K562 (cell line): ENCODE data around the gene FGF12. TPM values are rescaled to one million over a fixed set of nuclear protein-coding genes. Genes with fewer than 3 reads are reported as not detected.

Source experiments
- ATAC-seq: fragments of 200-7000 bp; cut with Tn5 transposase; 3 replicates; pipeline ENCODE4 v1.9.1; 2020; ENCODE audit warnings: moderate library complexity
- BruUV-seq: library from RNA; stranded (reverse); fragments of 400-500 nt; replicated peaks from 2 replicates; lab custom pipeline; 2021; lab: Mats Ljungman, UMichigan
- CTCF ChIA-PET: fragments of 300-600 bp; formaldehyde crosslinking; extraction: SDS; loops from one replicate; lab custom pipeline; 2021; ENCODE audit warnings: low intra/inter-chr PET ratio; lab: Yijun Ruan, JAX
- POLR2A ChIA-PET: fragments of 300-600, 350-650 bp; sonication (Branson Sonifier 250); formaldehyde crosslinking; extraction: SDS; loops from one replicate; lab custom pipeline; 2021; ENCODE audit warnings: antibody characterized with exemption, inconsistent platforms; lab: Yijun Ruan, JAX
- DNase-seq, 4 experiments: peaks; one replicate each; pipeline versions ENCODE4 v3.0.0 to v3.0.0-alpha.2; 2011 to 2018; ENCODE audit warnings: low spot score in 3 of 4, mixed read lengths in 3 of 4; ENCODE audit errors: extremely low read depth in 1 of 4
- FAIRE-seq: peaks from 2 replicates; lab custom pipeline; 2011; peaks lifted over from hg19 to GRCh38; lab: Jason Lieb, UNC
- H2AFZ ChIP-seq: 2 replicates; pipeline ENCODE4 v1.6.0; 2011; ENCODE audit warnings: low read depth, low read length, control low read depth, inconsistent platforms
- H3K27ac ChIP-seq: fragments of 200-600 bp; 3 replicates; pipeline ENCODE4 v1.8.0; 2011; ENCODE audit warnings: low read depth, mild to moderate bottlenecking, control low read depth, inconsistent platforms, low read length, moderate library complexity, mixed read lengths; ENCODE audit errors: extremely low read depth
- H3K27me3 ChIP-seq, 2 experiments: fragments of 300-600 bp in 1 of 2; 2 replicates in 1 of 2; 3 replicates in 1 of 2; pipeline versions ENCODE4 v1.6.0 to v1.8.0; 2011; ENCODE audit warnings: inconsistent platforms in 2 of 2, low read length in 2 of 2, mild to moderate bottlenecking in 1 of 2, mixed read lengths in 1 of 2, moderate library complexity in 1 of 2; ENCODE audit not compliant: control insufficient read depth in 2 of 2, insufficient read depth in 2 of 2
- H3K36me3 ChIP-seq: fragments of 300-600 bp; 3 replicates; pipeline ENCODE4 v1.8.0; 2011; ENCODE audit warnings: mild to moderate bottlenecking, low read length, inconsistent platforms; ENCODE audit not compliant: control insufficient read depth, insufficient read depth
- H3K4me1 ChIP-seq, 2 experiments: fragments of 200-600 bp in 1 of 2; replicated peaks in 1 of 2; 2 replicates in 1 of 2; 3 replicates in 1 of 2; pipeline versions ENCODE4 v1.5.1 to v1.8.0; 2011; ENCODE audit warnings: inconsistent platforms in 2 of 2, low read length in 2 of 2, mild to moderate bottlenecking in 1 of 2, mixed read lengths in 1 of 2, moderate library complexity in 1 of 2; ENCODE audit not compliant: control insufficient read depth in 2 of 2, insufficient read depth in 2 of 2
- H3K4me2 ChIP-seq: 2 replicates; pipeline ENCODE4 v1.6.1; 2011; ENCODE audit warnings: low read length, control low read depth, inconsistent platforms, mixed read lengths; ENCODE audit not compliant: insufficient read depth
- H3K4me3 ChIP-seq: fragments of 200-600 bp; sonication (generic), shearing (Covaris generic); 2 replicates; pipeline ENCODE4 v1.5.1; 2016; ENCODE audit warnings: control low read depth, inconsistent platforms
- H3K79me2 ChIP-seq: fragments of 200-600 bp; 3 replicates; pipeline ENCODE4 v1.8.0; 2011; ENCODE audit warnings: low read length, inconsistent platforms; ENCODE audit not compliant: control insufficient read depth, insufficient read depth
- H3K9ac ChIP-seq, 2 experiments: 2 replicates each; pipeline versions ENCODE4 v1.6.0 to v1.6.1; 2011; ENCODE audit warnings: low read depth in 2 of 2, low read length in 2 of 2, control low read depth in 1 of 2, inconsistent platforms in 1 of 2, mild to moderate bottlenecking in 1 of 2, mixed read lengths in 1 of 2; ENCODE audit not compliant: insufficient read depth in 1 of 2
- H3K9me1 ChIP-seq: one replicate; pipeline ENCODE4 v1.6.0; 2011; ENCODE audit warnings: inconsistent platforms, mild to moderate bottlenecking, low read length, moderate library complexity; ENCODE audit not compliant: control insufficient read depth, insufficient read depth
- H3K9me3 ChIP-seq: replicated peaks from 2 replicates; pipeline ENCODE4 v1.5.1; 2011; ENCODE audit warnings: low read depth, low read length, inconsistent platforms; ENCODE audit not compliant: control insufficient read depth, insufficient read depth
- H4K20me1 ChIP-seq: replicated peaks from 2 replicates; pipeline ENCODE4 v1.6.1; 2011; ENCODE audit warnings: low read length, inconsistent platforms, mixed read lengths; ENCODE audit not compliant: control insufficient read depth, insufficient read depth
- BDP1 ChIP-seq: IDR thresholded peaks from 3 replicates; pipeline ENCODE4 v1.6.1; 2011; ENCODE audit not compliant: insufficient read length, insufficient read depth
- GTF2B ChIP-seq: IDR thresholded peaks from 2 replicates; pipeline ENCODE4 v1.6.1; 2011; ENCODE audit not compliant: insufficient read length; ENCODE audit errors: extremely low read depth
- HNRNPK ChIP-seq: fragments of 200-400 bp; formaldehyde crosslinking; IDR thresholded peaks from one replicate; pipeline ENCODE4 v1.6.1; 2018; ENCODE audit warnings: mild to moderate bottlenecking, low read depth, low read length; ENCODE audit not compliant: poor library complexity, severe bottlenecking
- KHSRP ChIP-seq: fragments of 450-650 bp; IDR thresholded peaks from 2 replicates; pipeline ENCODE4 v1.6.1; 2017
- PML ChIP-seq: IDR thresholded peaks from 2 replicates; pipeline ENCODE4 v1.6.1; 2012; ENCODE audit warnings: low read length, inconsistent platforms
- ZNF518B ChIP-seq: fragments of 250-450 bp; sonication (Bioruptor Pico); IDR thresholded peaks from 2 replicates; pipeline ENCODE4 v1.5.0; 2021; ENCODE audit warnings: mild to moderate bottlenecking, moderate library complexity
- WGBS: fragments of 100-300 bp; shearing (Covaris generic); methylation state at CpG from one replicate; pipeline ENCODE4 v1.1.6; 2016; ENCODE audit warnings: low coverage, mixed read lengths; ENCODE audit not compliant: insufficient coverage; ENCODE audit errors: missing lambda C conversion rate; 5-methylcytosine and 5-hydroxymethylcytosine counted together
- in situ Hi-C: fragments of 300-500 bp; cut with MboI; formaldehyde crosslinking; loops from 4 replicates; pipeline ENCODE4 v1.15.0; 2018; ENCODE audit warnings: inconsistent platforms, mixed read lengths
- intact Hi-C: fragments of 100-400 bp; cut with micrococcal nuclease; formaldehyde crosslinking; loops from 2 replicates; pipeline ENCODE4 v1.14.2; 2022
- polyA plus RNA-seq, 8 experiments: library from polyadenylated mRNA; depleted of rRNA in 4 of 8; stranded (reverse) in 5 of 8; unstranded in 3 of 8; fragments of >200 nt; fragmentation: Nextera tagmentation in 2 of 8; fragmentation: Illumina TruSeq in 1 of 8; extraction: Ambion mirVana in 2 of 8; extraction: Trizol in 1 of 8; gene quantifications; 2 replicates each; pipeline versions ENCODE4 v1.2.1 to v1.2.3, GENCODE V29; 2011 to 2014; ENCODE audit warnings: inconsistent platforms in 1 of 8, missing spikeins in 1 of 8
- total RNA-seq, 7 experiments: library from RNA; depleted of rRNA in 6 of 7; stranded (reverse); fragments of >200 nt in 6 of 7; fragmentation: Illumina TruSeq in 2 of 7; extraction: Trizol in 2 of 7; gene quantifications; 2 replicates each; pipeline versions ENCODE4 v1.2.1 to v1.2.3, GENCODE V29; 2011 to 2021; ENCODE audit warnings: low replicate concordance in 1 of 7
- TF ChIP-seq, protein P1 (sequence below): IDR thresholded peaks from 2 replicates; pipeline ENCODE4 v1.6.1; 2014; ENCODE audit warnings: antibody characterized with exemption
- TF ChIP-seq, protein P2 (sequence below): sonication (generic); formaldehyde crosslinking; IDR thresholded peaks from 2 replicates; pipeline ENCODE4 v1.8.0; 2022; ENCODE audit warnings: mild to moderate bottlenecking, missing genetic modification reagents

FGF12 gene
- total and polyA plus RNA-seq, 9 of the 15 experiments (the other 6 are each of a cell fraction or from before 2014, with no cell fraction given) = not detected

DNA sequence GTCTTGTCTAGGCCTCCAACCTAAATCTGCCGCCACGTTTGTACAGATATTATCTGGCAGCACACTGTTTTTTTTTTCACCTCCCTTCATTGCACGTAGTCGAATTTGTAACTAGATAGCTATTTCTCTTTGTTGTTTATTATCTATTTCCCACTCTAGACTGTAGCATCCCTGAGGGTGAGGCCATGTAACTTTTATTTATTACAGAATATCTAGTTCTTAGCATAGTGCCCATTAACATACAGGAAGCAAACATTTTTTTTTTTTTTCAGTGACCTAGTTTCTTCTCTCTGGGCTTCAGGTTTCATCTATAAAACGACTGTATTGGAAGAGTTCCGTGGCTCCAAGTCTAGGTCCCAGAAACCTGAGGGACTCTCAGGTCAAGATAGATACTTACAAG, 354.3 kb downstream of the FGF12 start:
- CTCF ChIA-PET = no interaction called here

DNA sequence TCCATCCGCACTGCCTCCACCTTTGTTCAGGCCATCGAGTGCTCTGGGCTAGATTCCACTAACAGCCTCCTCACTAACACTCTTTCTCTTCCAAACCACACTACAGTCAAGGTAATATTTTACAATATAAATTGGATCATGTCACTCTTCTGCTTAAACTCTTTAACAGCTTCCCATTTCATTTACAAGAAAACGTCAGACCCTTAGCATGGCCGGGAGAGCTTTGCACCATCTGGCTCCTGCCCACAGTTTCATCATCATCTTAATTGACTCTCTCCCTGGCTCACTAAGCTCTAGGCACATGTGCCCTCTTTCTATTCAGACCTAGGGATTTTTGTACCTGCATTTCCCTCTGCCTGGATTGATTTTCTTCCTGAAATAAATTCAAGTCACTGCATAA, 354.7 kb downstream of the FGF12 start:
- Histone ChIP-seq H3K4me1 (no peaks in the 10 kb centered on the region), H3K27ac (no peak overlapping the region), H3K4me2 (no peak overlapping the region), H2AFZ (no peak overlapping the region), H3K36me3 (no peaks in the 10 kb centered on the region), H3K79me2 (no peaks in the 10 kb centered on the region), H3K9me1 (no peaks in the 10 kb centered on the region), H3K4me3 (no peak overlapping the region), H4K20me1 (no peaks in the 10 kb centered on the region), H3K9ac (no peak overlapping the region), H3K9me3 (no peaks in the 10 kb centered on the region), H3K27me3 (no peaks in the 10 kb centered on the region)
- POLR2A ChIA-PET = interaction anchor here (0.6 kb wide), 1 partner anchor 128 kb away, joined by 3 read pairs; no protein-coding TSS in a partner anchor
- 0% methylated on average over 4 of the region's 4 CpGs for WGBS
- ATAC-seq (no peak), DNase-seq (no peak), FAIRE-seq (no peak)
- CTCF ChIA-PET = no interaction called here
- intact Hi-C loops = no loop called here
- in situ Hi-C loops = no loop called here
- BruUV-seq = no TSS peak
- TF ChIP-seq GTF2B (no peak), BDP1 (no peak), ZNF518B (no peak), HNRNPK (no peak), PML (no peak)
- TF ChIP-seq, protein P1, sequence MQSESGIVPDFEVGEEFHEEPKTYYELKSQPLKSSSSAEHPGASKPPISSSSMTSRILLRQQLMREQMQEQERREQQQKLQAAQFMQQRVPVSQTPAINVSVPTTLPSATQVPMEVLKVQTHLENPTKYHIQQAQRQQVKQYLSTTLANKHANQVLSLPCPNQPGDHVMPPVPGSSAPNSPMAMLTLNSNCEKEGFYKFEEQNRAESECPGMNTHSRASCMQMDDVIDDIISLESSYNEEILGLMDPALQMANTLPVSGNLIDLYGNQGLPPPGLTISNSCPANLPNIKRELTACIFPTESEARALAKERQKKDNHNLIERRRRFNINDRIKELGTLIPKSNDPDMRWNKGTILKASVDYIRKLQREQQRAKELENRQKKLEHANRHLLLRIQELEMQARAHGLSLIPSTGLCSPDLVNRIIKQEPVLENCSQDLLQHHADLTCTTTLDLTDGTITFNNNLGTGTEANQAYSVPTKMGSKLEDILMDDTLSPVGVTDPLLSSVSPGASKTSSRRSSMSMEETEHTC = no peak
- TF ChIP-seq, protein P2, sequence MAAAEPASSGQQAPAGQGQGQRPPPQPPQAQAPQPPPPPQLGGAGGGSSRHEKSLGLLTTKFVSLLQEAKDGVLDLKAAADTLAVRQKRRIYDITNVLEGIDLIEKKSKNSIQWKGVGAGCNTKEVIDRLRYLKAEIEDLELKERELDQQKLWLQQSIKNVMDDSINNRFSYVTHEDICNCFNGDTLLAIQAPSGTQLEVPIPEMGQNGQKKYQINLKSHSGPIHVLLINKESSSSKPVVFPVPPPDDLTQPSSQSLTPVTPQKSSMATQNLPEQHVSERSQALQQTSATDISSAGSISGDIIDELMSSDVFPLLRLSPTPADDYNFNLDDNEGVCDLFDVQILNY = no peak

More for the DNA sequence above, 354.3 kb downstream of the FGF12 start:
- Histone ChIP-seq H3K4me2 (no peak overlapping the region), H3K27me3 (no peaks in the 10 kb centered on the region), H3K36me3 (no peaks in the 10 kb centered on the region), H3K27ac (no peak overlapping the region), H2AFZ (no peak overlapping the region), H3K4me1 (no peaks in the 10 kb centered on the region), H3K79me2 (no peaks in the 10 kb centered on the region), H3K9ac (no peak overlapping the region), H3K9me3 (no peaks in the 10 kb centered on the region), H3K4me3 (no peak overlapping the region), H4K20me1 (no peaks in the 10 kb centered on the region), H3K9me1 (no peaks in the 10 kb centered on the region)
- FAIRE-seq (no peak), DNase-seq (no peak)
- POLR2A ChIA-PET = interaction anchor here (0.6 kb wide), 1 partner anchor 128 kb away, joined by 3 read pairs; no protein-coding TSS in a partner anchor
- intact Hi-C loops (no loop called here), in situ Hi-C loops (no loop called here)
- no TSS peak for BruUV-seq
- no peak for TF ChIP-seq KHSRP
- TF ChIP-seq, all 486 proteins: peak for 0
- WGBS = 1% methylated on average over 6 of the region's 6 CpGs
- ATAC-seq = no peak
